OCI-LY7 (cell line): ENCODE measurements around the gene CASP9.

ENCODE experiments used
- EZH2phosphoT487 ChIP-seq: fragments of 200-600 bp; sonication (generic); IDR thresholded peaks from 2 replicates; pipeline ENCODE4 v1.6.1; 2018; ENCODE audit warnings: low read depth, borderline replicate concordance, mild to moderate bottlenecking, mixed run types, antibody characterized with exemption, low read length, moderate library complexity, mixed read lengths
- TF ChIP-seq, protein P1 (sequence below): fragments of 200-600 bp; sonication (generic); conservative IDR thresholded peaks from 2 replicates; pipeline ENCODE4 v1.5.1; 2014; ENCODE audit warnings: mild to moderate bottlenecking, antibody characterized with exemption, low read length, moderate library complexity, mixed read lengths

DNA sequence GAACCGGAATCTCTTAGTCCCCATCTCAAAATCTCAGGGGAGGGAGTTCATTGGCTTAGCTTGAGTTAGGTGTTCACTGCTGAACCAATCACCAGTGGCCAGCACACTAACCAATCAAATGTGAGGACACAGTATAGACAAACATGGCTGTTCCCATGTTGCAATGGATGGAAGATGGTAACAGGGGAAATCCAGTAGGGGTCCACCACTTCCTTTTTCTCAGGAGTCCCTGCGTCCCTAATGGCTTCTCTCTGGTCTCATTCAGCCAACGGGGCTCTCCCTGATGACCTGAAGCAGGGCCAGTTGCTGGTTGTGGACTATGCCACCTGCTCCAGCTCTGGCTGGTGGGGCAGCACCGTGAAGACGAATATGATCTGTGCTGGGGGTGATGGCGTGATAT is 38.4 kb downstream of the CASP9 start:
- TF ChIP-seq, protein P1, sequence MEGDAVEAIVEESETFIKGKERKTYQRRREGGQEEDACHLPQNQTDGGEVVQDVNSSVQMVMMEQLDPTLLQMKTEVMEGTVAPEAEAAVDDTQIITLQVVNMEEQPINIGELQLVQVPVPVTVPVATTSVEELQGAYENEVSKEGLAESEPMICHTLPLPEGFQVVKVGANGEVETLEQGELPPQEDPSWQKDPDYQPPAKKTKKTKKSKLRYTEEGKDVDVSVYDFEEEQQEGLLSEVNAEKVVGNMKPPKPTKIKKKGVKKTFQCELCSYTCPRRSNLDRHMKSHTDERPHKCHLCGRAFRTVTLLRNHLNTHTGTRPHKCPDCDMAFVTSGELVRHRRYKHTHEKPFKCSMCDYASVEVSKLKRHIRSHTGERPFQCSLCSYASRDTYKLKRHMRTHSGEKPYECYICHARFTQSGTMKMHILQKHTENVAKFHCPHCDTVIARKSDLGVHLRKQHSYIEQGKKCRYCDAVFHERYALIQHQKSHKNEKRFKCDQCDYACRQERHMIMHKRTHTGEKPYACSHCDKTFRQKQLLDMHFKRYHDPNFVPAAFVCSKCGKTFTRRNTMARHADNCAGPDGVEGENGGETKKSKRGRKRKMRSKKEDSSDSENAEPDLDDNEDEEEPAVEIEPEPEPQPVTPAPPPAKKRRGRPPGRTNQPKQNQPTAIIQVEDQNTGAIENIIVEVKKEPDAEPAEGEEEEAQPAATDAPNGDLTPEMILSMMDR = no peak
- no peak for TF ChIP-seq EZH2phosphoT487
